ENCODE data around the gene NPRL2. TPM values are rescaled to one million over a fixed set of nuclear protein-coding genes. Genes with fewer than 3 reads are reported as not detected.

The NPRL2 gene
- total and polyA plus RNA-seq, 2 of the 13 experiments (the other 11 are each of a cell fraction or from before 2014, with no cell fraction given) = 30.6 to 51.4 TPM

- TF ChIP-seq, protein P1, sequence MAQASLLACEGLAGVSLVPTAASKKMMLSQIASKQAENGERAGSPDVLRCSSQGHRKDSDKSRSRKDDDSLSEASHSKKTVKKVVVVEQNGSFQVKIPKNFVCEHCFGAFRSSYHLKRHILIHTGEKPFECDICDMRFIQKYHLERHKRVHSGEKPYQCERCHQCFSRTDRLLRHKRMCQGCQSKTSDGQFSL (CRISPR knock-in tag; IDR thresholded peaks at IDR 0.05) = no peak
- TF ChIP-seq ZNF143 (CRISPR knock-in tag; IDR thresholded peaks at IDR 0.05) (0 out of 2 replicates have a peak, but pooled peaks have one; percentile 14), DNMT3B (CRISPR knock-in tag; conservative IDR thresholded peaks at IDR 0.05) (no peak), ZNF674 (CRISPR knock-in tag; IDR thresholded peaks at IDR 0.05; ENCODE audit: low read depth) (peak; percentile 77; the same call in 1 of the 2 replicates), THAP11 (CRISPR knock-in tag; IDR thresholded peaks at IDR 0.05) (peak; percentile 88), MAZ (IDR thresholded peaks at IDR 0.05; ENCODE audit: borderline replicate concordance, low read depth, low read length) (peak; percentile 9; the same call in 1 of the 2 replicates), MAZ (CRISPR knock-in tag; IDR thresholded peaks at IDR 0.05; ENCODE audit: low read depth) (peak; percentile 74), FIP1L1 (IDR thresholded peaks at IDR 0.05; ENCODE audit: borderline replicate concordance, insufficient read depth, low read depth, low read length) (no peak), PHF20 (CRISPR knock-in tag; IDR thresholded peaks at IDR 0.05) (no peak), SYNCRIP (IDR thresholded peaks at IDR 0.05; ENCODE audit: insufficient read depth, low read depth, low read length) (no peak), TMF1 (CRISPR knock-in tag; IDR thresholded peaks at IDR 0.05; ENCODE audit: low read depth) (peak; percentile 91), PATZ1 (CRISPR knock-in tag; IDR thresholded peaks at IDR 0.05) (peak; percentile 75; the same call in 1 of the 2 replicates), SETDB1 (CRISPR knock-in tag; IDR thresholded peaks at IDR 0.05; ENCODE audit: borderline replicate concordance) (no peak), CCAR2 (optimal IDR thresholded peaks at IDR 0.05; ENCODE audit: low read depth, low read length) (no peak), BCL6 (CRISPR knock-in tag; IDR thresholded peaks at IDR 0.05) (peak; percentile 37; the same call in 1 of the 2 replicates), WIZ (CRISPR knock-in tag; IDR thresholded peaks at IDR 0.05) (peak; percentile 22; the same call in 1 of the 2 replicates), ZNF646 (CRISPR knock-in tag; IDR thresholded peaks at IDR 0.05) (no peak), STAG1 (CRISPR knock-in tag; IDR thresholded peaks at IDR 0.05) (no peak), ZNF839 (CRISPR knock-in tag; IDR thresholded peaks at IDR 0.05; ENCODE audit: borderline replicate concordance) (peak; percentile 39; the same call in 1 of the 2 replicates), FOXP1 (IDR thresholded peaks at IDR 0.05) (no peak), FOXP1 (CRISPR knock-in tag; IDR thresholded peaks at IDR 0.05) (peak; percentile 8; the same call in 1 of the 2 replicates), GATAD1 (CRISPR knock-in tag; IDR thresholded peaks at IDR 0.05) (peak; percentile 86), ZZZ3 (CRISPR knock-in tag; IDR thresholded peaks at IDR 0.05; ENCODE audit: borderline replicate concordance) (no peak)
Observed at GRCh38 chr3:50337175-50337861, 13.3 kb downstream of the NPRL2 start (continued).

All from HepG2 (cell line).